HL-60 (cell line): Measurements from ENCODE around the gene HOXB13.

Experiments
- DNase-seq, 2 experiments: peaks; one replicate each; pipeline ENCODE4 v3.0.0-alpha.2; 2010 to 2020; ENCODE audit warnings: low read depth in 1 of 2, low spot score in 1 of 2
- H3K27ac ChIP-seq: fragments of 250-450 bp; sonication (Bioruptor Pico); replicated peaks from 2 replicates; pipeline ENCODE4 v1.5.1; 2020; ENCODE audit warnings: mild to moderate bottlenecking, moderate library complexity
- H3K27me3 ChIP-seq: fragments of 250-450 bp; sonication (Bioruptor Pico); 2 replicates; pipeline ENCODE4 v1.5.1; 2021; ENCODE audit warnings: mild to moderate bottlenecking, moderate library complexity; ENCODE audit not compliant: insufficient read depth, poor library complexity, severe bottlenecking
- H3K4me3 ChIP-seq: replicated peaks from 2 replicates; pipeline ENCODE4 v1.5.1; 2011; ENCODE audit warnings: mild to moderate bottlenecking, control low read depth, low read length; ENCODE audit not compliant: insufficient read depth
- GABPA ChIP-seq: IDR thresholded peaks from 2 replicates; pipeline ENCODE4 v1.6.1; 2012; ENCODE audit warnings: low read depth
- POLR2AphosphoS5 ChIP-seq: IDR thresholded peaks from 2 replicates; pipeline ENCODE4 v1.6.1; 2012; ENCODE audit warnings: low read depth
- REST ChIP-seq: IDR thresholded peaks from 2 replicates; pipeline ENCODE4 v1.6.1; 2012; ENCODE audit warnings: low read depth; ENCODE audit not compliant: insufficient replicate concordance
- SPI1 ChIP-seq: IDR thresholded peaks from 2 replicates; pipeline ENCODE4 v1.6.1; 2012; ENCODE audit warnings: low read depth, mild to moderate bottlenecking, borderline replicate concordance
- long read RNA-seq: library from polyadenylated mRNA; unstranded; transcript quantifications from one replicate; pipeline ENCODE4 v2.0.0, GENCODE V29; 2020
- TF ChIP-seq, protein P1 (sequence below): IDR thresholded peaks from one replicate; pipeline ENCODE4 v1.5.1; 2011; ENCODE audit warnings: low read length, control low read depth, inconsistent platforms; ENCODE audit not compliant: insufficient read depth

Gene HOXB13
- long read RNA-seq = 0 reads

GRCh38 chr17:48728232-48729231 is at the start of gene HOXB13:
HOXB13 (minus strand) TSS chr17:48728750; CDS start chr17:48728593, 157 bp downstream.
- no peak within 1 kb of the TSS for H3K4me3 ChIP-seq
- no peak within 1 kb of the TSS for H3K27ac ChIP-seq
- DNase-seq = no peak
- peaks cover 94% of the 10 kb centered on the region for H3K27me3 ChIP-seq
- TF ChIP-seq SPI1 (no peak), POLR2AphosphoS5 (no peak), REST (no peak), GABPA (no peak)
- TF ChIP-seq, protein P1, sequence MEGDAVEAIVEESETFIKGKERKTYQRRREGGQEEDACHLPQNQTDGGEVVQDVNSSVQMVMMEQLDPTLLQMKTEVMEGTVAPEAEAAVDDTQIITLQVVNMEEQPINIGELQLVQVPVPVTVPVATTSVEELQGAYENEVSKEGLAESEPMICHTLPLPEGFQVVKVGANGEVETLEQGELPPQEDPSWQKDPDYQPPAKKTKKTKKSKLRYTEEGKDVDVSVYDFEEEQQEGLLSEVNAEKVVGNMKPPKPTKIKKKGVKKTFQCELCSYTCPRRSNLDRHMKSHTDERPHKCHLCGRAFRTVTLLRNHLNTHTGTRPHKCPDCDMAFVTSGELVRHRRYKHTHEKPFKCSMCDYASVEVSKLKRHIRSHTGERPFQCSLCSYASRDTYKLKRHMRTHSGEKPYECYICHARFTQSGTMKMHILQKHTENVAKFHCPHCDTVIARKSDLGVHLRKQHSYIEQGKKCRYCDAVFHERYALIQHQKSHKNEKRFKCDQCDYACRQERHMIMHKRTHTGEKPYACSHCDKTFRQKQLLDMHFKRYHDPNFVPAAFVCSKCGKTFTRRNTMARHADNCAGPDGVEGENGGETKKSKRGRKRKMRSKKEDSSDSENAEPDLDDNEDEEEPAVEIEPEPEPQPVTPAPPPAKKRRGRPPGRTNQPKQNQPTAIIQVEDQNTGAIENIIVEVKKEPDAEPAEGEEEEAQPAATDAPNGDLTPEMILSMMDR = no peak

DNA sequence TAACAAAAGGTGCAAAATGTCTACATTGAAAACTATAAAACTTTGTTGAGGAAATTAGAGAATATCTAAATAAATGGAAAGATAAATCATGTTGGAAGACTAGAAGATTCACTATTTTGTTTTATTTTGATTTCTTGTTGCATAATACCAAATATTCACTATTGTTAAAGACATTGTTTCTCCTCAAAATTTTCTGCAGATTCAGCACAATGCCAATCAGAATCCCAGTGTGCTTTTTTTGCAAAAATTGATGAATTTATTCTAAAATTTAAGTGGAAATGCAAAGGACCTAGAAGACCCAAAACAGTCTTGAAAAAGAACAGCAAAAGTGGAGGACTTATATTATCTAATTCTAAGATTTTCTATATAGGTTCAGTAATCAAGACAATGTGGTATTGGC is 48.1 kb upstream of the HOXB13 start:
- Histone ChIP-seq H3K27me3 (peaks cover 9% of the 10 kb centered on the region), H3K4me3 (no peak overlapping the region), H3K27ac (no peak overlapping the region)
- TF ChIP-seq GABPA (no peak), POLR2AphosphoS5 (no peak), SPI1 (no peak), REST (no peak)
- TF ChIP-seq, protein P1 = no peak
- no peak for DNase-seq

DNA sequence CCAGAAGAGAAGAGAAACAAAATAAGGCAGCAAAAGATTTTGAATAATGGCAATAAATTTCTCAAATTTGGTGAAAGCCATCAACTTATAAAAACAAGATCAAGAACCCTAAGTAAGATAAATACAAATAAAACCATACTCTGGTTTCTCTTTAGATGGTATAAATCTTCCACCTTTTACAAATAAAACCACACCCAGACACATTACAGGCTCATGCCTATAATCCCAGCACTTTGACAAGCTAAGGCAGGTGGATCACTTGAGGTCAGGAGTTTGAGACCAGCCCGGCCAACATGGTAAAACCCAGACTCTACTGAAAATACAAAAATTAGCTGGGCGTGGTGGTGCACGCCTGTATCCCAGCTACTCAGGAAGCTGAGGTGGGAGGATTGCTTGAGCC is 44.7 kb upstream of the HOXB13 start:
- Histone ChIP-seq H3K27me3 (peaks cover 3% of the 10 kb centered on the region), H3K4me3 (no peak overlapping the region), H3K27ac (no peak overlapping the region)
- no peak for DNase-seq
- no peak for TF ChIP-seq POLR2AphosphoS5
- TF ChIP-seq REST = no peak
- TF ChIP-seq GABPA = no peak
- TF ChIP-seq, protein P1 = no peak
- no peak for TF ChIP-seq SPI1
